Kidney epithelial cell (primary cell): ENCODE results near the gene SIRT1. TPM values are rescaled to one million over a fixed set of nuclear protein-coding genes. Genes with fewer than 3 reads are reported as not detected.
"Not testable (repeated sequence)": the region's sequence is repeated elsewhere in the genome, so short reads cannot be mapped to it uniquely, and the experiment has no call there.

Experiments used
- DNase-seq: peaks from one replicate; pipeline ENCODE4 v3.0.0-alpha.2; 2010; ENCODE audit warnings: low read depth
- H3K27me3 ChIP-seq: 2 replicates; pipeline ENCODE4 v1.6.0; 2011; ENCODE audit warnings: low read length; ENCODE audit not compliant: control insufficient read depth, insufficient read depth
- H3K36me3 ChIP-seq: 2 replicates; pipeline ENCODE4 v1.5.1; 2011; ENCODE audit warnings: low read length; ENCODE audit not compliant: control insufficient read depth, insufficient read depth
- H3K4me3 ChIP-seq: 2 replicates; pipeline ENCODE4 v1.5.1; 2011; ENCODE audit warnings: low read depth, mild to moderate bottlenecking, control low read depth, low read length
- CTCF ChIP-seq: IDR thresholded peaks from 2 replicates; pipeline ENCODE4 v1.5.1; 2011; ENCODE audit warnings: mild to moderate bottlenecking, moderate library complexity, low read length, control low read depth, inconsistent platforms; ENCODE audit not compliant: insufficient read depth, poor library complexity, severe bottlenecking
- total RNA-seq: library from RNA; depleted of rRNA; stranded (reverse); fragments of >200 nt; gene quantifications from 2 replicates; pipeline ENCODE4 v1.2.3, GENCODE V29; 2015

Gene SIRT1
- total RNA-seq, 1 donor from 2014 or later = 20.5 TPM

GRCh38 chr10:67959839-67960476 is 75.5 kb downstream of the SIRT1 start:
- Histone ChIP-seq H3K27me3 (no peaks in the 10 kb centered on the region), H3K4me3 (no peak overlapping the region), H3K36me3 (no peaks in the 10 kb centered on the region)
- TF ChIP-seq CTCF = no peak
- no peak for DNase-seq

GRCh38 chr10:67965456-67965855 is 81.0 kb downstream of the SIRT1 start:
- H3K36me3 ChIP-seq = no peaks in the 10 kb centered on the region

GRCh38 chr10:67966035-67966434 is 81.6 kb downstream of the SIRT1 start:
- not testable (repeated sequence) for H3K27me3 ChIP-seq, H3K36me3 ChIP-seq, DNase-seq, H3K4me3 ChIP-seq

More at GRCh38 chr10:67965456-67965855, 81.0 kb downstream of the SIRT1 start:
- no peaks in the 10 kb centered on the region for H3K27me3 ChIP-seq
- DNase-seq = no peak
- TF ChIP-seq CTCF = no peak
- H3K4me3 ChIP-seq = no peak overlapping the region

Other genes with a start within 250 kb of the SIRT1 start
- under 0.01 and 0.79 TPM in 2 replicates for gene CTNNA3, start 188.5 kb upstream of the SIRT1 start, total RNA-seq
- gene DNAJC12, start 46.5 kb upstream of the SIRT1 start, total RNA-seq = 3.0 and 3.1 TPM in 2 replicates
- gene HERC4, start 190.6 kb downstream of the SIRT1 start, total RNA-seq = 28.5 and 29.1 TPM in 2 replicates
- 0.04 TPM in 1 of 2 replicates, not detected in the other for gene MYPN, start 224.8 kb downstream of the SIRT1 start, total RNA-seq